Central memory CD8-positive, alpha-beta T cell (primary cell): ENCODE data around the gene OXSR1.
"Not testable (repeated sequence)": the region's sequence is repeated elsewhere in the genome, so short reads cannot be mapped to it uniquely, and the experiment has no call there.

ENCODE experiments used
- ATAC-seq: fragments of 150-1000 bp; cut with Tn5 transposase; replicated peaks from 2 replicates; pipeline ENCODE4 v1.10.0; 2022; ENCODE audit warnings: mild to moderate bottlenecking, moderate FRiP score, moderate number of reproducible peaks; ENCODE audit not compliant: poor library complexity, severe bottlenecking; ENCODE audit errors: extremely low read depth
- DNase-seq, 2 donors: peaks; one replicate each; pipeline ENCODE4 v3.0.0; 2021; ENCODE audit warnings: low spot score in 2 of 2
- H3K27ac Mint-ChIP-seq: one replicate; pipeline ENCODE4 v1.8.0; 2022; ENCODE audit warnings: low read depth, mild to moderate bottlenecking, moderate library complexity, mixed read lengths
- H3K27me3 Mint-ChIP-seq: one replicate; pipeline ENCODE4 v1.8.0; 2022; ENCODE audit warnings: mixed read lengths
- H3K36me3 Mint-ChIP-seq: one replicate; pipeline ENCODE4 v1.8.0; 2022; ENCODE audit warnings: mild to moderate bottlenecking, moderate library complexity, mixed read lengths; ENCODE audit not compliant: insufficient read depth
- H3K4me1 Mint-ChIP-seq: one replicate; pipeline ENCODE4 v1.8.0; 2022; ENCODE audit warnings: mixed read lengths
- H3K4me3 Mint-ChIP-seq: one replicate; pipeline ENCODE4 v1.8.0; 2022; ENCODE audit warnings: mild to moderate bottlenecking, moderate library complexity, mixed read lengths
- H3K9me3 Mint-ChIP-seq: one replicate; pipeline ENCODE4 v1.8.0; 2022; ENCODE audit warnings: mixed read lengths

Gene OXSR1

GRCh38 chr3:38238416-38239008 is 73.2 kb downstream of the OXSR1 start:
- ATAC-seq (no peak), DNase-seq (no peak)
- peaks cover 9% of the 10 kb centered on the region for H3K9me3 Mint-ChIP-seq
- peaks cover 37% of the 10 kb centered on the region for H3K36me3 Mint-ChIP-seq
- no peak overlapping the region for H3K4me3 Mint-ChIP-seq
- no peak overlapping the region for H3K27ac Mint-ChIP-seq
- H3K27me3 Mint-ChIP-seq: no peaks in the 10 kb centered on the region
- H3K4me1 Mint-ChIP-seq: peaks cover 16% of the 10 kb centered on the region

GRCh38 chr3:38242812-38243211 is 77.5 kb downstream of the OXSR1 start:
- not testable (repeated sequence) for ATAC-seq, H3K4me3 Mint-ChIP-seq, DNase-seq, H3K27ac Mint-ChIP-seq, H3K27me3 Mint-ChIP-seq, H3K9me3 Mint-ChIP-seq
- Mint-ChIP-seq H3K4me1 (peaks cover 10% of the 10 kb centered on the region), H3K36me3 (peaks cover 44% of the 10 kb centered on the region)

- Mint-ChIP-seq H3K36me3 (peaks cover 35% of the 10 kb centered on the region), H3K27ac (no peak overlapping the region), H3K4me3 (no peak overlapping the region), H3K27me3 (no peaks in the 10 kb centered on the region), H3K9me3 (no peaks in the 10 kb centered on the region), H3K4me1 (peaks cover 5% of the 10 kb centered on the region)
- ATAC-seq: no peak
- no peak for DNase-seq
Measured at GRCh38 chr3:38245930-38246329, 80.6 kb downstream of the OXSR1 start.

- Mint-ChIP-seq H3K4me3 (no peak overlapping the region), H3K27ac (peak overlapping the region; percentile 35)
- no peak for DNase-seq
Measured at GRCh38 chr3:38247366-38248035, 82.2 kb downstream of the OXSR1 start.

GRCh38 chr3:38250198-38250597 is 84.9 kb downstream of the OXSR1 start:
- ATAC-seq (no peak), DNase-seq (no peak)
- H3K27me3 Mint-ChIP-seq: no peaks in the 10 kb centered on the region
- H3K4me3 Mint-ChIP-seq: no peak overlapping the region
- H3K36me3 Mint-ChIP-seq: peaks cover 58% of the 10 kb centered on the region
- no peak overlapping the region for H3K27ac Mint-ChIP-seq
- H3K9me3 Mint-ChIP-seq: no peaks in the 10 kb centered on the region
- H3K4me1 Mint-ChIP-seq: peaks cover 4% of the 10 kb centered on the region

More at GRCh38 chr3:38247366-38248035, 82.2 kb downstream of the OXSR1 start:
- no peaks in the 10 kb centered on the region for H3K27me3 Mint-ChIP-seq
- H3K4me1 Mint-ChIP-seq: peaks cover 5% of the 10 kb centered on the region
- ATAC-seq: no peak
- peaks cover 48% of the 10 kb centered on the region for H3K36me3 Mint-ChIP-seq
- H3K9me3 Mint-ChIP-seq: no peaks in the 10 kb centered on the region

- Mint-ChIP-seq H3K36me3 (peaks cover 52% of the 10 kb centered on the region), H3K4me3 (no peak overlapping the region), H3K27ac (no peak overlapping the region), H3K27me3 (no peaks in the 10 kb centered on the region), H3K4me1 (peaks cover 12% of the 10 kb centered on the region), H3K9me3 (no peaks in the 10 kb centered on the region)
- ATAC-seq (no peak), DNase-seq (no peak)
Measured at GRCh38 chr3:38251197-38251596, 85.9 kb downstream of the OXSR1 start.

GRCh38 chr3:38253704-38254103 is 88.4 kb downstream of the OXSR1 start:
- Mint-ChIP-seq H3K4me1 (peaks cover 25% of the 10 kb centered on the region), H3K27me3 (no peaks in the 10 kb centered on the region), H3K9me3 (no peaks in the 10 kb centered on the region), H3K4me3 (no peak overlapping the region), H3K27ac (no peak overlapping the region), H3K36me3 (peaks cover 38% of the 10 kb centered on the region)
- ATAC-seq (no peak), DNase-seq (no peak)

GRCh38 chr3:38254872-38255271 is 89.5 kb downstream of the OXSR1 start:
- Mint-ChIP-seq H3K27me3 (no peaks in the 10 kb centered on the region), H3K4me3 (no peak overlapping the region), H3K4me1 (peaks cover 25% of the 10 kb centered on the region), H3K9me3 (no peaks in the 10 kb centered on the region), H3K36me3 (peaks cover 33% of the 10 kb centered on the region), H3K27ac (peak overlapping the region; percentile 80)
- DNase-seq: no peak
- no peak for ATAC-seq

GRCh38 chr3:38255627-38256026 is 90.3 kb downstream of the OXSR1 start:
- H3K27me3 Mint-ChIP-seq: no peaks in the 10 kb centered on the region
- H3K9me3 Mint-ChIP-seq: no peaks in the 10 kb centered on the region
- no peak for DNase-seq

GRCh38 chr3:38257583-38257982 is 92.2 kb downstream of the OXSR1 start:
- H3K36me3 Mint-ChIP-seq: peaks cover 16% of the 10 kb centered on the region
- H3K27me3 Mint-ChIP-seq: no peaks in the 10 kb centered on the region
- H3K4me3 Mint-ChIP-seq: no peak overlapping the region
- ATAC-seq: no peak
- no peaks in the 10 kb centered on the region for H3K9me3 Mint-ChIP-seq
- H3K4me1 Mint-ChIP-seq: peaks cover 25% of the 10 kb centered on the region
- H3K27ac Mint-ChIP-seq: peak overlapping the region; percentile 77
- DNase-seq: no peak

More at GRCh38 chr3:38255627-38256026, 90.3 kb downstream of the OXSR1 start:
- no peak for ATAC-seq
- no peak overlapping the region for H3K4me3 Mint-ChIP-seq
- peaks cover 25% of the 10 kb centered on the region for H3K4me1 Mint-ChIP-seq
- H3K27ac Mint-ChIP-seq: peak overlapping the region; percentile 80
- peaks cover 32% of the 10 kb centered on the region for H3K36me3 Mint-ChIP-seq

- ATAC-seq (no peak), DNase-seq (no peak)
- no peaks in the 10 kb centered on the region for H3K9me3 Mint-ChIP-seq
- H3K27me3 Mint-ChIP-seq: no peaks in the 10 kb centered on the region
- H3K27ac Mint-ChIP-seq: no peak overlapping the region
- H3K4me1 Mint-ChIP-seq: peaks cover 24% of the 10 kb centered on the region
- peaks cover 6% of the 10 kb centered on the region for H3K36me3 Mint-ChIP-seq
- no peak overlapping the region for H3K4me3 Mint-ChIP-seq
Measured at GRCh38 chr3:38260474-38260873, 95.1 kb downstream of the OXSR1 start.

- DNase-seq (no peak), ATAC-seq (no peak)
- Mint-ChIP-seq H3K36me3 (peaks cover 2% of the 10 kb centered on the region), H3K4me3 (no peak overlapping the region), H3K9me3 (no peaks in the 10 kb centered on the region), H3K4me1 (peaks cover 20% of the 10 kb centered on the region), H3K27me3 (no peaks in the 10 kb centered on the region), H3K27ac (no peak overlapping the region)
Measured at GRCh38 chr3:38264353-38264771, 99.0 kb downstream of the OXSR1 start.

- ATAC-seq: no peak
- peaks cover 20% of the 10 kb centered on the region for H3K4me1 Mint-ChIP-seq
- peaks cover 2% of the 10 kb centered on the region for H3K36me3 Mint-ChIP-seq
- no peaks in the 10 kb centered on the region for H3K27me3 Mint-ChIP-seq
- H3K27ac Mint-ChIP-seq: no peak overlapping the region
- no peak for DNase-seq
- no peaks in the 10 kb centered on the region for H3K9me3 Mint-ChIP-seq
- H3K4me3 Mint-ChIP-seq: no peak overlapping the region
Measured at GRCh38 chr3:38264779-38265178, 99.4 kb downstream of the OXSR1 start.
